Measurements from ENCODE around the gene RGS6. TPM values are rescaled to one million over a fixed set of nuclear protein-coding genes. Genes with fewer than 3 reads are reported as not detected.

Gene RGS6
- total RNA-seq, 1 donor from 2014 or later = not detected

- ChIA-PET POLR2A (no interaction called here), CTCF (no interaction called here)
- peaks cover 21% of the 10 kb centered on the region for H3K27me3 Mint-ChIP-seq
- H3K27ac Mint-ChIP-seq = no peak overlapping the region
- ATAC-seq (ENCODE audit: low read depth) (no peak), DNase-seq (no peak)
- intact Hi-C loops (cut with micrococcal nuclease) = no loop called here
- H3K4me1 Mint-ChIP-seq = peaks cover 6% of the 10 kb centered on the region
- TF ChIP-seq, protein P1, sequence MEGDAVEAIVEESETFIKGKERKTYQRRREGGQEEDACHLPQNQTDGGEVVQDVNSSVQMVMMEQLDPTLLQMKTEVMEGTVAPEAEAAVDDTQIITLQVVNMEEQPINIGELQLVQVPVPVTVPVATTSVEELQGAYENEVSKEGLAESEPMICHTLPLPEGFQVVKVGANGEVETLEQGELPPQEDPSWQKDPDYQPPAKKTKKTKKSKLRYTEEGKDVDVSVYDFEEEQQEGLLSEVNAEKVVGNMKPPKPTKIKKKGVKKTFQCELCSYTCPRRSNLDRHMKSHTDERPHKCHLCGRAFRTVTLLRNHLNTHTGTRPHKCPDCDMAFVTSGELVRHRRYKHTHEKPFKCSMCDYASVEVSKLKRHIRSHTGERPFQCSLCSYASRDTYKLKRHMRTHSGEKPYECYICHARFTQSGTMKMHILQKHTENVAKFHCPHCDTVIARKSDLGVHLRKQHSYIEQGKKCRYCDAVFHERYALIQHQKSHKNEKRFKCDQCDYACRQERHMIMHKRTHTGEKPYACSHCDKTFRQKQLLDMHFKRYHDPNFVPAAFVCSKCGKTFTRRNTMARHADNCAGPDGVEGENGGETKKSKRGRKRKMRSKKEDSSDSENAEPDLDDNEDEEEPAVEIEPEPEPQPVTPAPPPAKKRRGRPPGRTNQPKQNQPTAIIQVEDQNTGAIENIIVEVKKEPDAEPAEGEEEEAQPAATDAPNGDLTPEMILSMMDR (IDR thresholded peaks at IDR 0.05) = no peak
- H3K4me3 Mint-ChIP-seq = no peak overlapping the region
- no peaks in the 10 kb centered on the region for H3K9me3 Mint-ChIP-seq
- H3K36me3 Mint-ChIP-seq (ENCODE audit: low read depth) = no peaks in the 10 kb centered on the region
Measured at GRCh38 chr14:72418806-72419205, 486.6 kb downstream of the RGS6 start.

DNA sequence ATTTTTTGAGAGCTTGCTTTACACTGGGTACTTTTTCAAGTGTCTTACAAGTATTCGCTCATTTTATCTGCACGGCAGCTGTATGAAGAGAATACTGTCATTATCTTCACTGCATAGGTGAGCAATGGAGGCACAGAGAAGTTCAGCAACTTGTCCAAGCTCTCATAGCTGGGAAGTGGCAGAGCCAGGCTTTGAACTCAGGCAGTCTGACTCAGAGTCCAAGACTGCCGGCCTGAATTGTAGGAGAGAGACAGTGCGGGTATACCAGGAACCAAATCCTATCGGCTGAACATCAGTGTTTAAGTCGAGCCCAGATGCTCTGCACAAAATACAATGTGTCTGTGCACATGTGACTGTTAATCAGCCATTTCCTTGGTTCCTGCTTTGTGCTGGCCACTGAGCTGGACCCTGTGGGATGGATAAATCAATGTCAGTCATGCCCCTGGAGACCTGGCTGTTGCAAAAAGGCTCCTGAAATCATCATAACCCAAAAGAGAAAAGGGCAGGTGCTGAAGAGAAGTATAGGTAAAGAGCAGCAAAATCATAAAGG is 487.1 kb downstream of the RGS6 start:
- DNase-seq (no peak), ATAC-seq (ENCODE audit: low read depth) (no peak)
- POLR2A ChIA-PET = no interaction called here
- CTCF ChIA-PET = no interaction called here
- Mint-ChIP-seq H3K27ac (no peak overlapping the region), H3K4me3 (no peak overlapping the region), H3K9me3 (no peaks in the 10 kb centered on the region), H3K4me1 (peaks cover 6% of the 10 kb centered on the region), H3K36me3 (ENCODE audit: low read depth) (no peaks in the 10 kb centered on the region), H3K27me3 (peaks cover 23% of the 10 kb centered on the region)
- TF ChIP-seq, protein P1 (IDR thresholded peaks at IDR 0.05) = no peak
- intact Hi-C loops (cut with micrococcal nuclease) = no loop called here

- H3K4me3 Mint-ChIP-seq = no peak overlapping the region
- ChIA-PET CTCF (no interaction called here), POLR2A (no interaction called here)
- ATAC-seq (ENCODE audit: low read depth) (no peak), DNase-seq (peak; percentile 45)
- TF ChIP-seq, protein P1 (IDR thresholded peaks at IDR 0.05) = no peak
- no peaks in the 10 kb centered on the region for H3K9me3 Mint-ChIP-seq
- intact Hi-C loops (cut with micrococcal nuclease) = loop anchor here (1.0 kb wide), 1 partner anchor 397 kb away; no protein-coding TSS in a partner anchor
- no peak overlapping the region for H3K27ac Mint-ChIP-seq
- peaks cover 6% of the 10 kb centered on the region for H3K4me1 Mint-ChIP-seq
- H3K27me3 Mint-ChIP-seq = peaks cover 16% of the 10 kb centered on the region
- H3K36me3 Mint-ChIP-seq (ENCODE audit: low read depth) = no peaks in the 10 kb centered on the region
Measured at GRCh38 chr14:72420749-72421474, 488.7 kb downstream of the RGS6 start.

DNA sequence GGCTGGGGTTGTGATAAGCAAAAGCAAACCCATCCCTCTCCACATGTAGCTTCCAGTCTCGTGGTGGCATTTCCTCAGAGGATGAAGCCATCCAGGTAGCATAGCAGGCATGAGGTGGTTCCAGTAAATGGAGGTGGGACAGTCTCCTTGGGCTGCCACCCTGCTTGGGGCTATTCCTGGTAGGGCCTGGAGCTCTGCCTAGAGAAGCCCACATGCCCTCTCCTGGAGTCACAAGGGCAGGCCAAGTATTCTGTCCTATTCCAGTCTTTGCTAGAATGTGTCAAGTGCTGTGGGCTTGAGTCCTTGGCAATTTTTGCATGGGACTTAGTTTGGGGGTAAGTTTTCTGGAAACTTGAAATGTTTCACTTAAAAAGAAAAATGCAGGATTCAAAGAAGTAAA is 491.7 kb downstream of the RGS6 start:
- Mint-ChIP-seq H3K36me3 (ENCODE audit: low read depth) (no peaks in the 10 kb centered on the region), H3K27me3 (peaks cover 21% of the 10 kb centered on the region), H3K4me1 (peaks cover 1% of the 10 kb centered on the region), H3K4me3 (no peak overlapping the region), H3K9me3 (peaks cover 10% of the 10 kb centered on the region), H3K27ac (no peak overlapping the region)
- intact Hi-C loops (cut with micrococcal nuclease) = no loop called here
- ChIA-PET CTCF (no interaction called here), POLR2A (no interaction called here)
- no peak for ATAC-seq (ENCODE audit: low read depth)
- no peak for DNase-seq
- TF ChIP-seq, protein P1 (IDR thresholded peaks at IDR 0.05) = no peak

DNA sequence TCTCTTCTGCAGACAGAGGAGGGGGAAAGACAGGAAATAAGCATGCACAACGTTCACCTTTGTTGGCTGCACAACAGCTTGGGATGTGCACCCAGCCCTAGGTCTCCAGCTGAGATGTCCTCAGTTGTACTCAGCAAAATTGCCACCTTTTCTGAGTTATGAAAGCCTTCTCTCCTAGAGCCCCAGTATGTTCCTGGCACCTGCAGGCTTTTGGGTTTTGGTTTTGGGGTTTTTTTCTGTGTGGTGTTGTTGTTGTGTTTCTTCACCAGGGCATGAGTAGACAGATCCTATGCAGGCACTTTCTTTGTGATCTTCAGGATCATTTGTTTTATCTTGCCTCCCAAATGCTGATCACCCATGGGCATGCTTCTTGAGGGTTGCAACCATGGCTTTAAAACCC is 498.2 kb downstream of the RGS6 start:
- Mint-ChIP-seq H3K27ac (no peak overlapping the region), H3K36me3 (ENCODE audit: low read depth) (no peaks in the 10 kb centered on the region), H3K4me3 (no peak overlapping the region), H3K27me3 (peaks cover 6% of the 10 kb centered on the region), H3K4me1 (no peaks in the 10 kb centered on the region), H3K9me3 (peaks cover 10% of the 10 kb centered on the region)
- ChIA-PET POLR2A (no interaction called here), CTCF (no interaction called here)
- TF ChIP-seq, protein P1 (IDR thresholded peaks at IDR 0.05) = no peak
- no peak for ATAC-seq (ENCODE audit: low read depth)
- intact Hi-C loops (cut with micrococcal nuclease) = no loop called here
- no peak for DNase-seq
